Psoas muscle (tissue), 8 donors: ENCODE measurements around the gene PRND. TPM values are rescaled to one million over a fixed set of nuclear protein-coding genes. Genes with fewer than 3 reads are reported as not detected.

Experiments
- ATAC-seq, 4 donors: fragments of 200-7000 bp; cut with Tn5 transposase; one replicate each; pipeline ENCODE4 v1.9.1; 2020; ENCODE audit warnings: moderate library complexity in 3 of 4, mild to moderate bottlenecking in 2 of 4
- DNase-seq, 2 donors: peaks; one replicate each; pipeline ENCODE4 v3.0.0-alpha.2; 2020
- H3K27ac ChIP-seq: fragments of 200-600 bp; one replicate; pipeline ENCODE4 v1.8.0; 2022
- H3K27me3 ChIP-seq, 3 donors: fragments of 200-600 bp in 1 of 3; one replicate each; pipeline versions ENCODE4 v1.6.1 to v1.8.0; 2013 to 2022; ENCODE audit warnings: low read length in 2 of 3, mild to moderate bottlenecking in 2 of 3, moderate library complexity in 1 of 3; ENCODE audit not compliant: insufficient read depth in 3 of 3
- H3K36me3 ChIP-seq, 2 donors: fragments of 200-600 bp in 1 of 2; one replicate each; pipeline versions ENCODE4 v1.6.1 to v1.8.0; 2013 to 2022; ENCODE audit warnings: low read depth in 1 of 2, mild to moderate bottlenecking in 1 of 2, moderate library complexity in 1 of 2; ENCODE audit not compliant: insufficient read depth in 1 of 2
- H3K4me1 ChIP-seq: fragments of 200-600 bp; one replicate; pipeline ENCODE4 v1.8.0; 2022
- H3K4me3 ChIP-seq: fragments of 200-600 bp; one replicate; pipeline ENCODE4 v1.8.0; 2022; ENCODE audit warnings: mild to moderate bottlenecking
- H3K9me3 ChIP-seq: fragments of 200-600 bp; one replicate; pipeline ENCODE4 v1.8.0; 2022
- CTCF ChIP-seq: fragments of 200-600 bp; IDR thresholded peaks from one replicate; pipeline ENCODE4 v1.8.0; 2022; ENCODE audit warnings: antibody characterized with exemption
- WGBS, 3 donors: extraction: QIAGEN DNeasy Blood & Tissue Kit; methylation state at CpG; one replicate each; pipeline versions ENCODE4 v1.1.6 to v1.1.7; 2013; 5-methylcytosine and 5-hydroxymethylcytosine counted together
- intact Hi-C, 2 donors: fragments of 100-400 bp; cut with DNase I; formaldehyde crosslinking; loops; one replicate each; pipeline versions ENCODE4 v1.11.0 to v1.14.2; 2022
- polyA plus RNA-seq, 3 donors: library from polyadenylated mRNA; stranded (reverse); fragments of 200-250 nt; gene quantifications; one replicate each; pipeline ENCODE4 v1.2.3, GENCODE V29; 2013
- total RNA-seq, 4 donors: library from RNA; stranded (reverse); fragmentation: NEBNext Ultra II Directional in 2 of 4; extraction: Animal tissue kit (Norgen Biotek cat#: 25700) in 2 of 4; gene quantifications; one replicate each; pipeline versions ENCODE4 v1.2.1 to v1.2.4, GENCODE V29; 2021 to 2023
- donor health status: healthy with polysubstance abuse.
- donor health status: DM: no; HTN: no; CAD: no; lungs with moderate emphysema.
- donor health status: Bipolar disorder and iron deficiency.
- donor health status: healthy.
- donor health status: DM: yes; HTN: yes; CAD: no.
- donor health status: DM: no; HTN: no; CAD: no.
- donor health status: DM: no; HTN: no; CAD: no.
- donor health status: DM: yes; HTN: yes; CAD: no.

Gene PRND
- total and polyA plus RNA-seq, 7 donors: not detected

- WGBS, 3 donors: 30 to 37% (median 36%) methylated on average over 16 of the region's 16 CpGs
- no peak for TF ChIP-seq CTCF
- ATAC-seq (no peak), DNase-seq (no peak)
- Histone ChIP-seq H3K9me3 (no peaks in the 10 kb centered on the region), H3K27me3 (no peaks in the 10 kb centered on the region), H3K4me3 (no peak overlapping the region), H3K36me3 (no peaks in the 10 kb centered on the region), H3K27ac (no peak overlapping the region), H3K4me1 (no peaks in the 10 kb centered on the region)
- intact Hi-C loops: no loop called here
Measured at GRCh38 chr20:4726710-4727397, 5.1 kb downstream of the PRND start.

- DNase-seq: no peak
- intact Hi-C loops: no loop called here
- Histone ChIP-seq H3K9me3 (no peaks in the 10 kb centered on the region), H3K27ac (no peak overlapping the region), H3K4me1 (no peaks in the 10 kb centered on the region), H3K4me3 (no peak overlapping the region), H3K36me3 (no peaks in the 10 kb centered on the region), H3K27me3 (no peaks in the 10 kb centered on the region)
- no peak for TF ChIP-seq CTCF
- 43 to 56% (median 46%) methylated on average over 8 of the region's 8 CpGs for WGBS, 3 donors
- ATAC-seq: no peak
Measured at GRCh38 chr20:4728120-4728760, 6.5 kb downstream of the PRND start.

GRCh38 chr20:4729265-4729664 is 7.6 kb downstream of the PRND start:
- DNase-seq: no peak
- Histone ChIP-seq H3K9me3 (no peaks in the 10 kb centered on the region), H3K4me1 (no peaks in the 10 kb centered on the region), H3K27ac (no peak overlapping the region), H3K27me3 (no peaks in the 10 kb centered on the region), H3K36me3 (no peaks in the 10 kb centered on the region), H3K4me3 (no peak overlapping the region)
- TF ChIP-seq CTCF: no peak
- ATAC-seq: no peak
- intact Hi-C loops: no loop called here
- 60 to 72% (median 67%) methylated on average over 5 of the region's 5 CpGs for WGBS, 3 donors

- WGBS, 3 donors: 14 to 26% (median 18%) methylated on average over 6 of the region's 6 CpGs
- Histone ChIP-seq H3K9me3 (no peaks in the 10 kb centered on the region), H3K4me1 (no peaks in the 10 kb centered on the region), H3K27me3 (no peaks in the 10 kb centered on the region), H3K27ac (no peak overlapping the region), H3K36me3 (no peaks in the 10 kb centered on the region), H3K4me3 (no peak overlapping the region)
- TF ChIP-seq CTCF: no peak
- intact Hi-C loops: no loop called here
- DNase-seq: no peak
- no peak for ATAC-seq
Measured at GRCh38 chr20:4730780-4731179, 9.1 kb downstream of the PRND start.
